A549 (cell line): ENCODE results near the gene ALDH3B2. TPM values are rescaled to one million over a fixed set of nuclear protein-coding genes. Genes with fewer than 3 reads are reported as not detected.

Experiments used
- ATAC-seq, 2 experiments: fragments of 200-7000 bp in 1 of 2; fragments of >200 bp in 1 of 2; cut with Nextera tagmentation in 1 of 2; cut with Tn5 transposase in 1 of 2; 3 replicates each; pipeline versions ENCODE4 v1.8.0 to v1.9.1; 2018 to 2020; ENCODE audit warnings: mild to moderate bottlenecking in 1 of 2, moderate library complexity in 1 of 2
- CTCF ChIA-PET: fragments of 300-600 bp; sonication (Branson Sonifier 250); formaldehyde crosslinking; extraction: SDS; loops from one replicate; lab custom pipeline; 2021; ENCODE audit warnings: antibody characterized with exemption, inconsistent platforms; lab: Yijun Ruan, JAX
- POLR2A ChIA-PET: fragments of 350-600 bp; formaldehyde crosslinking; extraction: SDS; loops from one replicate; lab custom pipeline; 2021; ENCODE audit warnings: antibody characterized with exemption, inconsistent platforms; lab: Yijun Ruan, JAX
- DNase-seq, 2 experiments: peaks; one replicate each; pipeline versions ENCODE4 v3.0.0 to v3.0.0-alpha.2; 2011 to 2016; ENCODE audit warnings: low read depth in 1 of 2, low spot score in 1 of 2
- FAIRE-seq: peaks from 2 replicates; lab custom pipeline; 2011; peaks lifted over from hg19 to GRCh38; lab: Jason Lieb, UNC
- H3K27ac ChIP-seq, 2 experiments: fragments of >200 bp; sonication (Bioruptor Twin); formaldehyde crosslinking; 3 replicates each; pipeline ENCODE4 v1.5.1; 2016 to 2017
- H3K4me1 ChIP-seq: fragments of >200 bp; sonication (Bioruptor Twin); formaldehyde crosslinking; 3 replicates; pipeline ENCODE4 v1.6.1; 2016
- H3K4me2 ChIP-seq: fragments of >200 bp; sonication (Bioruptor Twin); formaldehyde crosslinking; 3 replicates; pipeline ENCODE4 v1.6.1; 2016
- H3K4me3 ChIP-seq: fragments of >200 bp; sonication (Bioruptor Twin); formaldehyde crosslinking; 3 replicates; pipeline ENCODE4 v1.5.1; 2016
- H3K9me3 ChIP-seq: fragments of >200 bp; sonication (Bioruptor Twin); formaldehyde crosslinking; 3 replicates; pipeline ENCODE4 v1.6.1; 2016
- BHLHE40 ChIP-seq: IDR thresholded peaks from 2 replicates; pipeline ENCODE4 v1.6.1; 2012; ENCODE audit warnings: low read depth, low read length, inconsistent platforms
- HMGXB4 ChIP-seq: fragments of 250-450 bp; sonication (Bioruptor Pico); IDR thresholded peaks from 2 replicates; pipeline ENCODE4 v1.5.0; 2021; ENCODE audit warnings: mild to moderate bottlenecking, moderate library complexity, borderline replicate concordance
- JUN ChIP-seq, 2 experiments: fragments of >200 bp; sonication (Bioruptor Twin); formaldehyde crosslinking; IDR thresholded peaks; 2 replicates in 1 of 2; 3 replicates in 1 of 2; pipeline ENCODE4 v1.6.1; 2016 to 2017
- MAFK ChIP-seq: fragments of 450-650 bp; IDR thresholded peaks from 2 replicates; pipeline ENCODE4 v1.6.1; 2014; ENCODE audit not compliant: partially characterized antibody
- NPAS2 ChIP-seq: fragments of 250-450 bp; sonication (Bioruptor Pico); IDR thresholded peaks from 2 replicates; pipeline ENCODE4 v1.8.0; 2022; ENCODE audit warnings: mild to moderate bottlenecking, moderate library complexity, borderline replicate concordance
- NR3C1 ChIP-seq: fragments of >200 bp; sonication (Bioruptor Twin); formaldehyde crosslinking; IDR thresholded peaks from 3 replicates; pipeline ENCODE4 v1.6.1; 2017
- PBX3 ChIP-seq: IDR thresholded peaks from 2 replicates; pipeline ENCODE4 v1.6.1; 2012
- PHF8 ChIP-seq: fragments of 200-600 bp; sonication (generic); IDR thresholded peaks from 2 replicates; pipeline ENCODE4 v1.6.1; 2016; ENCODE audit warnings: low read depth, mild to moderate bottlenecking, antibody characterized with exemption, moderate library complexity, borderline replicate concordance
- POLR2A ChIP-seq: IDR thresholded peaks from 2 replicates; pipeline ENCODE4 v1.6.1; 2012; ENCODE audit warnings: mild to moderate bottlenecking, low read length
- REST ChIP-seq: fragments of 200-600 bp; sonication (generic); IDR thresholded peaks from 2 replicates; pipeline ENCODE4 v1.6.1; 2016; ENCODE audit warnings: antibody characterized with exemption, mild to moderate bottlenecking, moderate library complexity
- SMC3 ChIP-seq: fragments of >200 bp; sonication (Bioruptor Twin); formaldehyde crosslinking; IDR thresholded peaks from 3 replicates; pipeline ENCODE4 v1.6.1; 2018; ENCODE audit warnings: inconsistent platforms
- TFCP2L1 ChIP-seq: fragments of 250-450 bp; sonication (Bioruptor Pico); IDR thresholded peaks from 2 replicates; pipeline ENCODE4 v1.5.0; 2021; ENCODE audit warnings: mild to moderate bottlenecking
- ZFP36 ChIP-seq: fragments of 450-650 bp; IDR thresholded peaks from 2 replicates; pipeline ENCODE4 v1.6.1; 2014; ENCODE audit warnings: borderline replicate concordance; ENCODE audit not compliant: partially characterized antibody
- ZNF302 ChIP-seq: fragments of 250-450 bp; sonication (Bioruptor Pico); IDR thresholded peaks from 2 replicates; pipeline ENCODE4 v1.9.0; 2021; ENCODE audit warnings: inconsistent platforms, mild to moderate bottlenecking, moderate library complexity
- WGBS: methylation state at CpG from one replicate; pipeline ENCODE4 v1.1.6; 2017; ENCODE audit errors: missing lambda C conversion rate; 5-methylcytosine and 5-hydroxymethylcytosine counted together
- polyA plus RNA-seq, 4 experiments: library from polyadenylated mRNA; depleted of rRNA in 3 of 4; stranded (reverse); fragments of >200 nt; fragmentation: RNase III in 1 of 4; extraction: RNeasy Plus Mini Kit Qiagen cat#74134 plus additional on column Dnase treatment in 1 of 4; gene quantifications; 2 replicates in 3 of 4; 3 replicates in 1 of 4; pipeline ENCODE4 v1.2.3, GENCODE V29; 2011 to 2017

The ALDH3B2 gene
- polyA plus RNA-seq, 2 of the 4 experiments (the other 2 are of a cell fraction), result not detected

- FAIRE-seq, result no peak
- CTCF ChIA-PET, result interaction anchor here (1.5 to 12.7 kb wide), 4 partner anchors 9 to 17 kb away, joined by 4 to 169 read pairs (median 40); partner anchors contain the start of gene NUDT8
- TF ChIP-seq ZFP36 (peak; percentile 82), PBX3 (no peak)
- TF ChIP-seq, all 56 proteins: peak for 1
- ATAC-seq (no peak), DNase-seq (no peak)
- 84% methylated on average over 23 of the region's 24 CpGs for WGBS
- Histone ChIP-seq H3K27ac (no peak overlapping the region), H3K4me2 (no peak overlapping the region), H3K4me1 (peaks cover 5% of the 10 kb centered on the region; the same call in 2 of the 3 replicates), H3K9me3 (peaks cover 8% of the 10 kb centered on the region; the same call in 2 of the 3 replicates), H3K4me3 (no peak overlapping the region)
- POLR2A ChIA-PET, result no interaction called here
Measured at GRCh38 chr11:67646535-67647336, 27.7 kb downstream of the ALDH3B2 start.

GRCh38 chr11:67645521-67646461, 28.6 kb downstream of the ALDH3B2 start:
- Histone ChIP-seq H3K27ac (no peak overlapping the region), H3K4me2 (no peak overlapping the region), H3K9me3 (peaks cover 8% of the 10 kb centered on the region; the same call in 2 of the 3 replicates), H3K4me1 (peaks cover 5% of the 10 kb centered on the region; the same call in 2 of the 3 replicates), H3K4me3 (no peak overlapping the region)
- FAIRE-seq, result no peak
- no peak for ATAC-seq
- TF ChIP-seq JUN (IDR thresholded peaks at IDR 0.05) (no peak), BHLHE40 (no peak), NR3C1 (no peak), PHF8 (no peak)
- DNase-seq, result no peak
- CTCF ChIA-PET, result interaction anchor here (0.6 to 12.7 kb wide), 5 partner anchors 10 to 257 kb away, joined by 3 to 169 read pairs (median 4); partner anchors contain the start of gene NUDT8
- WGBS, result 79% methylated on average over 21 of the region's 24 CpGs
- POLR2A ChIA-PET, result no interaction called here

GRCh38 chr11:67644472-67645418, 29.7 kb downstream of the ALDH3B2 start:
- Histone ChIP-seq H3K4me2 (no peak overlapping the region), H3K4me3 (no peak overlapping the region), H3K4me1 (no peaks in the 10 kb centered on the region), H3K9me3 (peaks cover 8% of the 10 kb centered on the region; the same call in 2 of the 3 replicates), H3K27ac (no peak overlapping the region)
- ChIA-PET POLR2A (no interaction called here), CTCF (interaction anchor here (0.6 to 12.7 kb wide), 6 partner anchors 14 to 258 kb away, joined by 3 to 169 read pairs (median 4); partner anchors contain the start of gene NUDT8)
- DNase-seq (no peak), FAIRE-seq (no peak), ATAC-seq (no peak)
- 88% methylated on average over 19 of the region's 22 CpGs for WGBS
- TF ChIP-seq POLR2A (no peak), NPAS2 (CRISPR knock-in tag) (no peak), SMC3 (no peak), REST (no peak), MAFK (no peak), ZNF302 (CRISPR knock-in tag) (no peak), HMGXB4 (CRISPR knock-in tag) (no peak), TFCP2L1 (CRISPR knock-in tag) (no peak)
